PC-3 (cell line): ENCODE measurements around the gene LHFPL2.

Source experiments
- EZH2 ChIP-seq: fragments of 300-600 bp; sonication (generic); IDR thresholded peaks from one replicate; pipeline ENCODE4 v1.6.1; 2017; ENCODE audit warnings: antibody characterized with exemption, mild to moderate bottlenecking, low read length; ENCODE audit not compliant: unreplicated experiment
- EZH2phosphoT487 ChIP-seq: fragments of 300-600 bp; sonication (generic); IDR thresholded peaks from 2 replicates; pipeline ENCODE4 v1.6.1; 2018; ENCODE audit warnings: mild to moderate bottlenecking, antibody characterized with exemption, low read length, borderline replicate concordance

- TF ChIP-seq EZH2: no peak
- no peak for TF ChIP-seq EZH2phosphoT487
Measured at GRCh38 chr5:78566747-78567425, 81.7 kb downstream of the LHFPL2 start.
